Kidney capillary endothelial cell (primary cell): ENCODE data around the gene AKAP5.
A peak's percentile ranks its signal among the peaks of the same experiment; 100 is the strongest.

Experiments
- DNase-seq: peaks from one replicate; pipeline ENCODE4 v3.0.0-alpha.2; 2018; ENCODE audit warnings: low spot score

The AKAP5 gene, protein sequence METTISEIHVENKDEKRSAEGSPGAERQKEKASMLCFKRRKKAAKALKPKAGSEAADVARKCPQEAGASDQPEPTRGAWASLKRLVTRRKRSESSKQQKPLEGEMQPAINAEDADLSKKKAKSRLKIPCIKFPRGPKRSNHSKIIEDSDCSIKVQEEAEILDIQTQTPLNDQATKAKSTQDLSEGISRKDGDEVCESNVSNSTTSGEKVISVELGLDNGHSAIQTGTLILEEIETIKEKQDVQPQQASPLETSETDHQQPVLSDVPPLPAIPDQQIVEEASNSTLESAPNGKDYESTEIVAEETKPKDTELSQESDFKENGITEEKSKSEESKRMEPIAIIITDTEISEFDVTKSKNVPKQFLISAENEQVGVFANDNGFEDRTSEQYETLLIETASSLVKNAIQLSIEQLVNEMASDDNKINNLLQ

DNA sequence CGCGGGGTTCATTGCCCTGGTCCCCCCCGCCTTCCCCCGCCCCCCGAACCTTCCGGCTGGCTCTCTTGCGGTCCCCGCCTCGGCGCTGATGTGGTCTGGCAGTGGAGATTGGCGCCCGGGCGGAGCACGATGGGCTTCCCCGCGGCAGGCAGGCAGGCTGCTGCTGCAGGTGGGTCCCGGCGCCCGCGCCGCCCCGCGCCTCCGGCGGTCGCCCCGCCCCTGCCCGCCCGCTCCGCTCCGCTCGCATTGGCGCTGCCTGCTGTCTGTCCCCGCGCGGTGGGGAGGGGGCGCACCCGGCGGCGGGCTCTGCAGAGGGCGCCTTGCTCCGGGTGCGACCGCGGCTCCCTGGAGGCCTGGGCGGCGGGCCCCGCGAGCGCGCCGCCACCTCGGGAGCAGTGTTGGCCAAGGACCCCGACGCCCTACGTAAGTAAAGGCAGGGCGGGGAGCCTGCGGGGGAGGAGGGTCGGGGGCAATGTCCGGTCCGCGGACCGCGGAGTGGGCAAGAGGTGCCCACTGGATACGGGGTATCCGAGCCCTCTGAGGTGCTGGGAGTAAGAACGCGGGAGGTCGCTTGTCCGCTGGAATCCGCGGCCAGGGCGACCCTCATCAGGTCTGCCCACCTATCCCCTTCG lies at the start of gene AKAP5:
Gene AKAP5, plus strand, starts transcription at position 309 of the 632 bp plus-strand sequence. CDS start 2,896 bp downstream, outside the sequence.
- DNase-seq, result no peak

DNA sequence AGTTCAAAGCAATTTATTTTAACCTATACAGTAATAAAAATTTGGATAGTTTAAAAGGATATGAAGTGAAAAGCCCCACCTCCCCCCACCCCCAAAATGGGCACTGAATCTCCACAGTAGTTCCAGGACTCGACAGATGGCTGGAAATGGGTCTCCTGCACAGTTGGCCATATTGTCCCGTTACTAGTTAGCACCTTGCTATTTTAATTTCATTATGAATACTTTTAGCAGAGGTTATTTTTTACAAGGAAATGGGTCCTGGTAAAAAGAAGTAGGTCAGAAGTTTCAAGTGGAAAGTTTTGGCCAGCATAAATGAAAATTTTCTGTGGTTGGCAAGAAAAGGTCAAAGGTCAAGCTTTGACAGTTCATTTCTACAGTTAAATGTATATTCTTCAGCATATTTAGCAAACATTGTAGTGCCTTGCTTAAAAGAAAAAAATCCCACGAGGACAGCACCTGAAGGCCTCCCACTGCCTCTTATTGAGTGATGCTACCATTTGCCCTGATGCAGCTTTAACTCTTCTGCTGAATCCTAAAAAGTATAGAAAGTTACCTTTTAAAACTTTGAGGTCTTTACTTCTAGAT lies 48.9 kb upstream of the AKAP5 start:
- DNase-seq, result no peak

DNA sequence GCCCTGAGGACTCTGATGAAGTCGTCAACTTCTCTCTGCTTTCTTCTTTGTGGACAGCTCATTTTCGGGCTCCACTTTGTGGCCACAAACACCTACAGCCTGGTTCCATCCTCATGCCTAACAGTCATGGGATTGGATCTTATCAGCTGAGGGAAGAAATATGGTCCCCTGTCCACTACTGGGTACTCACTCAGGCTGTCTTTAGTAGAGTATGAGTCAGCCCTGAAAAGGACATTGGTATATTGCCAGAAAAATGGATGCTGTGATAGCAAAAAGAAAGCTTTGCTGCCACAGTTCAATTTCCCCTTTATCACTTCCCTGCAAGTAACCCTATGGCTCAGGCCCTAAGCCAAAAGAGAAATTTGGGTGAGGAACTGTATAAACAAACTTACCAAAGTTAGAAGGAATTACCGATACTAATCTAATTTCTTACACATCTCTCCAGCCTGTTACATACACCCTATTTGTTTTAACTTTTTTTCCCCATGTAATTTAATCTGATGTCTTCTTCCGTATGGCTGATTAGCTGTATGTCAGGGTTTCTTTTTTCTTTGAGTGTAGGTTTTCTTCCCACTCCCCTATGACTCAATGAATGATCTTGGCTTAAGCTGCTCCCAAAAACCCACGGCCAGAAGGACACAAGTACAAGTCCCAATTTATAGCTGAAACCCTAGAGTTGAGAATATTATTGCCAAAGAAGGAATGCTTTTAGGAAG lies 48.1 kb upstream of the AKAP5 start:
- no peak for DNase-seq

DNA sequence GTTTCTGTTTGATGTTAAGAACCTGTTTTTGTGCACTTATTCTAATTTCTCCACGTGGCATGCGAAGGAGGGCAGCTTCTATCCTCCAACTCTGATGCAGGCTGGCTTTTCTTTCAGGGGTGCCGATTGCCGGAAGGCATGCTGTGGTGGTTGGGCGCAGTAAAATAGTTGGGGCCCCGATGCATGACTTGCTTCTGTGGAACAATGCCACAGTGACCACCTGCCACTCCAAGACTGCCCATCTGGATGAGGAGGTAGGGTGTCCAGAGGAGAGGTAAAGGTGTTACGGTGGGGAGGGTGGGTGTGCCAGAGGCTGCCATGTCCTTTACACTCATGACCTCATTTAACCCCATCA lies 47.6 kb upstream of the AKAP5 start:
- no peak for DNase-seq

DNA sequence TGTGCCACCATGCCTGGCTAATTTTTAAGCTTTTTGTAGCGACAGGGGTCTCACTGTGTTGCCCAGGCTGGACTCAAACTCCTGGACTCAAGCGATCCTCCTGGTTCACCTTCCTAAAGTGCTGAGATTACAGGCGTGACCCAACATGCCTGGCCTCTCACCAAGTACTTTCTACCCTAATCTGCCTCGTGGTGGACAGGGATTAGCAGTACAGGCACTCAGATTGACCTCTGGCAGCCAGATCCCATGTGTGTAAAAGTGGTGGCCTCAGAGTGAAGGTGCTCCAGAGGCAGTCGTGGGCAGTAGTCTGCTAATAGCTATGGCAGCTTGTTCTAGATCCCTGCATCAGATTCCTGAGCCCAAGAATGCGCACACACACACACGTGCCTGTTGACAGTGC lies 46.3 kb upstream of the AKAP5 start:
- no peak for DNase-seq

DNA sequence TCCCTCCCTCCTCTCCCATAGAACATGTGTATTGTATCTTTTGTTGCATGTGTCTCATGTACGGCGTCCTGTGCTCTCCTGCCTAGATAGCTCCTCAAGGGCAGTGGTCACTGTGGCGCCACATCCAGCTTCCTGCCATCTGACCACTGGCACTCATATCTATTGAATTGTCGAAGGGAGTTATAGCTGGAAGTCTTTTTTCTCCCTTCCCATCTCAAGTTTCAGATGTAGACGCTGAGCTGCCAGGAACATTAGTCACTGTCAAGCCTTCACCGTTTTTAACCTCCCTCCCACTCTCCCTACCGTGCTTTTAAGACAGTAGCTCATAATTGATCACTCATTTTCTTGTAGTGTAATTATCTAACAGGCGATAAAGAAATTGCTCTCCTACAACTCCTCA lies 44.1 kb upstream of the AKAP5 start:
- DNase-seq, result peak; percentile 31

DNA sequence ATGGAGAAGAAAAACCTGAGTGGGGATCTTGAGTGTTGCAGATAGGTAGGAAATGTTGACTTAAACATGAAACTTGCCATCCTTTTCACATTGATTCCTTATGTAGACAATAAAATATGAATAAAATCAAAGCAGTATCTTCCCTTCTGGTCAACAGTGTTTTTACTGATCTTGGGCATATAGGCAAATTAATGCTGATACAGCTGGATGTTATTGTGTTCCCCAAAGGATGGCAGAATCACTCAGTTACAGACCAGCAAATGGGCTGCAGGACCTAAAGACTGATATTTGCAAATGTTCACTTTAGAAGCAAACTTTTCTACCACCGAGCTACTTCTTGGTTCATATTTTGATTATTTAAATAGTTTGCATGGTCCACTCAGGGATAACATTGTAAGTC lies 43.3 kb upstream of the AKAP5 start:
- no peak for DNase-seq

DNA sequence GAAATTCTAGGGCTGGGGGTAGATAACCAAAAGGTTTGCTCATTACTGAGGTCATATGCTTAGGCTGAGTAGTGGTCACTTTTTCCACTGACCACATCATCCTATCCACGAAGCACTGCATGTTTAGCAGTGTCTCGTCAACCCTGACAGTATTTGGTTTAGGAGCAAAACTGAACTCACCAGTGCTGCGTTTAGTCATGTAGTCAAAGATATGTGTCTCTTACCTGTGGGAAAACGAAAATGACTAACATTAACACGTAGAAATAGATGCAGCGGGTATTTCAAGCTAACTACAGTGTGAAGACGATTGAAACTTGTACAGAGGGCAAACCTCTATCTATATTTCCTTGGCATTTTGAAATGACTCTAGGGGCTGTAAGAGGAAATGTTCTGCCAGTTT lies 42.5 kb upstream of the AKAP5 start:
- no peak for DNase-seq

DNA sequence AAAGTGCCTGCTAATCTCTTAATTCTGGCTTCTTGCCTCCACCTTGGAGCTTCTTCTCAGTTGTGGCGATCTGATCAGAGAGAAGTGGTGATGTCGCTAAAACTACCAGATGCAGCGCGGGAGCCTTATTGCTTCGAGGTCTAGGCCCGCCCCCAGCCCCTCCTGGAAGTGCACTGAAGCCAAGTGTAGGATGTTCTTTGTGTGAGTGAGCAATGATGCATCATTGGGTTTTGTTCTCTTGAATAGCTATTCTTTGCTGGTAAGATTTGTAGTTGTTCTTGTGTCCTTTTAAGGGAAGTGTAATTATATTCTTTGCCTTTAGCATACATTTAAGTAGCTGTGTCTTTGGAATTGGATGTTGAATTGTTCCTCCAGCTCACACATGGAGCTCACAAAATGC lies 41.3 kb upstream of the AKAP5 start:
- DNase-seq, result peak; percentile 60

DNA sequence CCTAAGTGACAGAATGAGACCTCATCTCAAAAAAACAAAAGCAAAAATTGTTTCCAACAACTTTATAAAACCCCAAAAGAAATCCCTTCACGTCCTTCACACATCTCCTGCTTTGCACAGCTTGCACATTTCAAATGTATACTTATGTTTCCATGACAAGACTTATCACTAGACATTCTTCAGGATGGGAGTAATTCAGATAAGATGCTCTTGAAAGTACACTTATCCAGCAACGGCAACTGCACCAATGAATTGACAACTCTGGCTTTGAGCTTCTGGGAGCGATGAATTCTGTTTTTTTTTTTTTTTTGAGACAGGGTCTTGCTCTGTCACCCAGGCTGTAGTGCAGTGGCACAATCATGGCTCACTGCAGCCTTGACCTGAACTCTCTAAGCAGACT lies 30.8 kb upstream of the AKAP5 start:
- DNase-seq, result no peak

DNA sequence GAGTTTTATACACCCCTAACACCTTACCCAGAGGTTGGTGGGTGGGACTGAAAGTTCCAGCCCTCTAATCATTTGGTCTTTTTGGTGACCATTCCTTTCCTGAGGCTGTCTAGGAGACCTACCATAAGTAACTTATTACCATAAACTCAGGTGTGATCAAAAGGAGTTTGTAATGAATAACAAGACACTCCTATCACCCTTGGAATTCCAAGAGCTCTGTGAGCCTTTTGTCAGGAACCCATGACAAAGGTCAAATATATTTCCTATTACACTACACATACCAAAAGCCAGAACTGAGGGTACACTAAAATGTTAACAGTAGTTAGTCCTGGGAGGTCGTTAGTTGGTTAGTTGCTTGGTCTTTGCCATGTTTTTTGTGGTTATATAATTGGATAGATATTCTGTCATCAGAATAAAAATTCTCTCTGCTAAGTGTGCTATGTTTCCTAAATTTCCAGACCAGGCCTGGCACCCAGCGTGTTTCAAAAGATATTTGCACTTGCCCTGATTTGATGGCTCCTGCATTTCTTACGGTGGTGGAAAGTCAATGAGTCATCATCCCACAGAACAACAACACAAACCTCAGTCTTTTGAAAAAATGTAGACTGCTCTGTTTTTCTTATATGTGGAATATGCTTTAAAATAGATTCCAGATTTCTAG lies 27.0 kb upstream of the AKAP5 start:
- DNase-seq, result no peak

DNA sequence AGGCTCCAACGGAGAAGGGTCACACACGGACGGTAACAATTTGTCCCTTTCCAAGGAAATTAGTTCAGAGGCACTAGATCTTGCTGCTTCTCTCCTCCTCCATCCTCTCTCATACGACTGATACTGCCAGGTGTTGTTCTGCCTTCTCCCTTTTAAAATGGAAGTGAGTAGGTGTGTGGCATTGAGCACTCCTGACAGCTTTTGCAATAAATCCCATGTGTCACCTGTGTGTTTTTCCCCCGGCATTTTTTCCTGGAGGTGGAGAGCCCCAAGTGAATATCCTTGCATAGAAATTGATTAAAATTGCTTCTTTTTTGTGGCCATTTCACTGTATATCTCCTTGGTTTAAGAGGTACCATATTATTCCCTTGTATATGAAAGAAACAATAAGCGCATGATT lies 26.2 kb upstream of the AKAP5 start:
- DNase-seq, result no peak

DNA sequence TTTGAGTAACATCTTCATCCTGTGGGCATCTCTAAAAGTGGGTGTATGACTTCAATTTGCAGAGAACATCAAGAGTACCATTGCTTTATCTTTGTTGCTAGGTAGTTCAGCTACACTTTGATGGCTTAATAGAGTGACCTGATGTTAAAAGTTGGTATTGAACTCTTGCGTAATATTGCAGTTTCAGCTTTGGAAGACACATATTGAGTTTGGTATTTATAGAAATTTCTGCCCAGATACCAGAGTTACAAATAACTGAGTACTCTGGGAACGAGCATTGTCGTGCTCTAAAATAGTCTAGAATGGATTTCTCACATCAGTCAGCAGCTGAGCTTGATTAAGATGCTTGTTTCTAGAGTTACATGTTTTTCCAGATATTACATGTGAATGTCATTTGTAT lies 24.8 kb upstream of the AKAP5 start:
- no peak for DNase-seq

DNA sequence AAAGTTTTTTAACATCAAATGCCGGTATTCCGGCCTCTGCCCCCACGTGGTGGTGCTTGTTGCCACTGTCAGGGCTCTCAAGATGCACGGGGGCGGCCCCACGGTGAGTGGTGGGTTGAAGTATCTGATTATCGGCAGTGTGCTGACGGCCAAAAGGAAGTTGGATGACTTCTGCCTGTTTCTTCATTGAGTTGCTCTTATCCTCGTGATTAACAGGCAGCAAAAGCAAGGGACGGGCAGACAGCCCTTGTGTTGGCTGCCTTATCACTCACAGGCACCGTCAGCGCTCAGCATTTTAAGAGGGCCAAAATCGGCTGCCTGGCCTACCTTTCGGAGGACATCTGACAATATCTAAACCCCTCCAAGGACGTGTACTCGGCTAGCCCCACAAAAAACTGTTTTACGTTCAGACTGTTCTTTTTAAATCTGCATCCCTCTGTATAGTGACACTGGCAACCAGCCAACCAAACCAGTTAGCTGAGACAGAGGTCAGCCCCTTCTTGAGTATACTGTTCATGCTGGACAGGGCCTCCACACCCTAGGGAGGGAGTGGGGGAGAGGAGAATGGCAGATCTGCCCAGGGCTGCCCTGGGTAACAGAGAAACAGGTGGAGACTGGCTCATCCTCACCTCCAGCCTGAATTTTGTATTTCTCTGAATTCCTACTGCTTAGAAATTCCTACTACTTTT lies 22.9 kb upstream of the AKAP5 start:
- DNase-seq, result no peak

DNA sequence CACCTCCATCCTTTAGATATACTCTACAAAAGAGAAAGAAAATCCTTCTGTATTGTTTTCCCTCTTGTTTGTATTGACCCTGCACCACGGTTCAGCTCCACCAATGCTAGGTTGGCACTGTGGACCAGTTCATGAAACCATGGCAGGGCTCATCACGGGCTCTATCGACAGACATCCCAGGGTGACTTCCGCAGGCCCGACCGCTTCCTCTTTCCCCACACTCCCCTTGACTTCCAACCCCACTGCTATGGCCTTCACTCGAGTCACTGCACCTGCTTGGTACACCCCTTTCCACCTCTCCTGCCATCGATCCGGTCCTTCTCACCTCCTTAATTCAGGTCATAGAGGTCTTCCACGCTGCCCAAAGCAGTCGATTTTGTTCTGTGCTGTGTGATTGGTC lies 21.2 kb upstream of the AKAP5 start:
- no peak for DNase-seq

DNA sequence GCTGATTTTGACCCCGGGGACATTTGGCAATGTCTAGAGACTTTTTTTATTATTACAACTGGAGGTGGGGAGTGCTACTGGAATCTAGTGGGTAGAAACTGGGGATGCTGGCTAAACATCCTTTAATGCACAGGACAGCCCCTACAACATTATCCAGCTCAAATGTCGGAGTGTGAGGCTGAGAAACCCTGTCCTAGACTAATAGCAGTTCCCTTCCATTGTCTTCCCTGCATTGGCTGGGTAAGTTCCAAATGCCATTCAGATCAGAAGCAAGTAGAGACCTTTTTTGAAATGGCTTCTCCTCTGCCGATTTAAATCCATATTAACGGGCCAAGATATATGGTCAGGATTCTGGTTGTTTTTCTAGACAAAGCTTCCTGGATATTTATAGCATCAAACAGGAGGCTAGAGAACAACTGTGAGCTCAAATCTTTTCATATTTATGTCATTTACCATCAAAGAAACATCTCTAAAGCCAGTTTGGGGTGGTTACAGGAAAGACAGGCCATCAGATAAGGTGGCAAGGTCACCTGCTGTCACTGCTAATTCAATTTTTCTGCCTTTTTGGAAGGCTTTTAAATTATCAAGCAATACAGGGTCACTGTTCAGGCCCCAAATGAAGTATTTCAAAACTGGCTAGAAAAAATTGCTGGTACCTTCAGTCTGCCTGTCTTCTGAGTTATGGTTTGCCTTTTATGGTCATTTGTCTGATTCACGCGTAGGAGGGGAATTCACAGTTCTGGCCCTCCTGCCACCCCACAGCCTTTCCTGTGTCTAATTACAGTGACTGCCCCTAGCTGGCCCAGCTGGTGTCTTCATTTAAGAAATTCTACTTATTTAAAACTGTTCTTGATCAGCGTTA lies 20.1 kb upstream of the AKAP5 start:
- peak; percentile 79 for DNase-seq

DNA sequence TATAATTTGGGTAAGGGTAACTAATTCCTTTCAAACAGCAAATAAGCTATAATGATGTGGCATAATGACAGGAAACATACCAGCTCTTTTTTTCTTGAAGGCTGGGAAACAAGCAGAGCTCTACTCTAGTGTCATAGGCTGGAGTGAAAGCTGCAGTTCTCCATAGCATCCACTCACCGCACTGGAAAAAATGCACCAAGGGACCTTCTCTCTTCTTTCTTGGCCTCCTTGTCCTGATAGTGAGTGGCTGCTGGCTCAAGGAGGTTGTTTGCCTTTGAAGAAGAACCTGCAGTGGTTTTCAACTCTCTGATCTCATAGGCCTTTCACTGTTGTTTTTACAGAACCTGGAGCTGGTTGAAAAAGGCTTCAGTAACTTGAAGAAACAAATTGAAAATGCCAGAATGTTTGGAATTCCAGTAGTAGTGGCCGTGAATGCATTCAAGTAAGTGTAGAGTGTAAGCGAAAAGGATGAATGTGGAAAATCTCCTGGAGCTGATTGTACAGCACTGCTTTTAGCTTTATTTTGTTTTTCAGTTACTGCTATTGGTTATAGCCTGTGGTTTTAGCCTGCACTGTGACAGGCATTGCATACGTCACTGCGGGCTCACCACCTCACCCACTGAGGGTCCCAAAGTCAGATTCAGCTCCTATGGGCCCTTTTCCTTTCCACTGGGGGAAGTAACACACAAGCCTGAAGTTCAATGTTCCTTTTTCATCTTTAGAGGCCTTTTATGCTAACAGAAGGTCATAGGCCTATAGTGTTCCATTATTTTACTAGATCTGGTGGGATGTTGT lies 17.2 kb upstream of the AKAP5 start:
- DNase-seq, result no peak

DNA sequence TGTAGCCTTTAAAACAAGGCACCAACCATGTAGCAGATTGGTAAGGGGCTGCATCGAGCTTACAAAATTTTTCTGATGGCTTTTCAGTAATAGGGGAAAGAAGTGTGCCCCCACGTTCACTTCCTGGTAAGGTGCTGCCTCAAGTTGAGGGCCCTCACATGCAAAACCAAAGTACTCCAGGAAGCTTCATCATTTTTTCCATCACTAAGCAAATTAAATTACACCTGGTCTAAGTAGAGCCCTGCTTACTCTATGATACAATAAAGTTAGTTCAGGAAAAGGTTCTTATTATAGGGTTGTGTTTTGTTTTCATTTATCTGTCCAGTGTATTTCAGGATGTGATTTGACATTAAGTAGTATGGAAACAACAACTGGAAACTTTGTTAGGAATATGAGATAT lies 15.0 kb upstream of the AKAP5 start:
- DNase-seq, result no peak

DNA sequence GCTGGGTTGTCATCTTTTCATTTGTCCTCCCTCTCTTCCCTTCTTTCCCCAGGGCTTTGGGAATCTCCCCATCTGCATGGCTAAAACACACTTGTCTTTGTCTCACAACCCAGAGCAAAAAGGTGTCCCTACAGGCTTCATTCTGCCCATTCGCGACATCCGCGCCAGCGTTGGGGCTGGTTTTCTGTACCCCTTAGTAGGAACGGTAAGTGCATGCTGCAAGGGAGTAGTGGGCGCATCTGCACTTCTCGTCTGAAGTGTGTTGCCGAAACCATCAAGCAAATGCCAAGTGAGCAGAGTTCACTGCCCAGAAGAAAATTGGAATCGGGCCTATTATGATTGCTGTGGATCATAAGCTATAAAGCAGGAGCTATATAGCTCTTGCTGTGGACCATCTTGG lies 10.6 kb upstream of the AKAP5 start:
- no peak for DNase-seq
